GM12878 (cell line): ENCODE measurements around the gene NPLOC4. TPM values are rescaled to one million over a fixed set of nuclear protein-coding genes. Genes with fewer than 3 reads are reported as not detected.

Experiments
- ATAC-seq: fragments of 200-7000 bp; cut with Tn5 transposase; 3 replicates; pipeline ENCODE4 v1.9.1; 2020; ENCODE audit warnings: mild to moderate bottlenecking, moderate library complexity
- BruUV-seq: library from RNA; stranded (reverse); fragments of 400-500 nt; replicated peaks from 2 replicates; lab custom pipeline; 2021; lab: Mats Ljungman, UMichigan
- CTCF ChIA-PET: fragments of 300-600 bp; sonication (Branson Sonifier 250); formaldehyde crosslinking; extraction: SDS; loops from one replicate; lab custom pipeline; 2021; ENCODE audit warnings: inconsistent platforms; lab: Yijun Ruan, JAX
- POLR2A ChIA-PET: fragments of 350-600 bp; formaldehyde crosslinking; extraction: SDS; loops from one replicate; lab custom pipeline; 2021; ENCODE audit warnings: inconsistent platforms; lab: Charles Lee
- RAD21 ChIA-PET: fragments of 300-600 bp; sonication (Branson Sonifier 250); formaldehyde crosslinking; loops from one replicate; lab custom pipeline; 2023; ENCODE audit warnings: antibody characterized with exemption; ENCODE audit not compliant: unreplicated experiment; lab: Charles Lee
- SMC1A ChIA-PET: fragments of 300-600 bp; sonication (Branson Sonifier 250); formaldehyde crosslinking; loops from one replicate; lab custom pipeline; 2023; ENCODE audit not compliant: unreplicated experiment, uncharacterized antibody; lab: Charles Lee
- DNase-seq: peaks from one replicate; pipeline ENCODE4 v3.0.0-alpha.2; 2011; ENCODE audit warnings: low read depth, low spot score
- FAIRE-seq: peaks from 3 replicates; lab custom pipeline; 2011; peaks lifted over from hg19 to GRCh38; lab: Jason Lieb, UNC
- H2AFZ ChIP-seq: 2 replicates; pipeline ENCODE4 v1.6.0; 2011; ENCODE audit warnings: low read depth, low read length, control low read depth; ENCODE audit not compliant: control insufficient read depth
- H3K27ac ChIP-seq: 2 replicates; pipeline ENCODE4 v1.5.1; 2011; ENCODE audit warnings: control low read depth; ENCODE audit not compliant: control insufficient read depth, insufficient read depth
- H3K27me3 ChIP-seq, 2 experiments: replicated peaks in 1 of 2; 2 replicates each; pipeline versions ENCODE4 v1.6.0 to v1.6.1; 2011; ENCODE audit warnings: low read length in 1 of 2; ENCODE audit not compliant: control insufficient read depth in 2 of 2, insufficient read depth in 2 of 2
- H3K36me3 ChIP-seq, 2 experiments: 2 replicates each; pipeline ENCODE4 v1.5.1; 2011; ENCODE audit warnings: low read length in 1 of 2; ENCODE audit not compliant: control insufficient read depth in 2 of 2, insufficient read depth in 2 of 2
- H3K4me1 ChIP-seq: 2 replicates; pipeline ENCODE4 v1.6.1; 2011; ENCODE audit warnings: mild to moderate bottlenecking, low read length, moderate library complexity, mixed read lengths; ENCODE audit not compliant: control insufficient read depth, insufficient read depth
- H3K4me2 ChIP-seq: 2 replicates; pipeline ENCODE4 v1.6.0; 2011; ENCODE audit warnings: control low read depth; ENCODE audit not compliant: control insufficient read depth, insufficient read depth
- H3K4me3 ChIP-seq: fragments of 200-600 bp; sonication (generic); 2 replicates; pipeline ENCODE4 v1.5.1; 2016
- H3K79me2 ChIP-seq: 2 replicates; pipeline ENCODE4 v1.6.0; 2011; ENCODE audit warnings: low read length; ENCODE audit not compliant: control insufficient read depth, insufficient read depth
- H3K9ac ChIP-seq: 2 replicates; pipeline ENCODE4 v1.8.0; 2011; ENCODE audit warnings: low read length, control low read depth, mixed read lengths; ENCODE audit not compliant: control insufficient read depth, insufficient read depth
- H3K9me3 ChIP-seq: replicated peaks from 3 replicates; pipeline ENCODE4 v1.5.1; 2011; ENCODE audit warnings: mild to moderate bottlenecking, low read length; ENCODE audit not compliant: control insufficient read depth, insufficient read depth
- H4K20me1 ChIP-seq: 2 replicates; pipeline ENCODE4 v1.6.0; 2011; ENCODE audit not compliant: control insufficient read depth, insufficient read depth
- ASH2L ChIP-seq: fragments of 300-600, 200-600 bp; sonication (generic); IDR thresholded peaks from 2 replicates; pipeline ENCODE4 v1.6.1; 2017; ENCODE audit warnings: low read depth, mild to moderate bottlenecking, borderline replicate concordance
- POLR2A ChIP-seq: IDR thresholded peaks from 2 replicates; pipeline ENCODE4 v1.6.1; 2011; ENCODE audit warnings: low read depth, mild to moderate bottlenecking, low read length
- ZSCAN29 ChIP-seq: fragments of 450-650 bp; IDR thresholded peaks from 2 replicates; pipeline ENCODE4 v1.6.1; 2017; ENCODE audit warnings: mild to moderate bottlenecking, moderate library complexity
- WGBS: methylation state at CpG from one replicate; pipeline ENCODE4 v1.1.6; 2016; ENCODE audit warnings: low lambda C conversion rate; ENCODE audit not compliant: insufficient replicate concordance, insufficient coverage; ENCODE audit errors: missing lambda C conversion rate; 5-methylcytosine and 5-hydroxymethylcytosine counted together
- in situ Hi-C: fragments of 300-500 bp; cut with MboI; formaldehyde crosslinking; loops from 9 replicates; pipeline ENCODE4 v1.14.3; 2018; ENCODE audit warnings: mixed read lengths
- intact Hi-C: fragments of 100-400 bp; cut with micrococcal nuclease; formaldehyde crosslinking; loops from one replicate; pipeline ENCODE4 v1.14.2; 2022; ENCODE audit not compliant: unreplicated experiment
- polyA plus RNA-seq, 11 experiments: library from polyadenylated mRNA; depleted of rRNA in 4 of 11; unstranded in 6 of 11; stranded (reverse) in 5 of 11; fragments of >200 nt; fragmentation: Nextera tagmentation in 4 of 11; fragmentation: Illumina TruSeq in 1 of 11; extraction: Ambion mirVana in 4 of 11; extraction: Trizol in 1 of 11; gene quantifications; 1 replicate in 1 of 11; 2 replicates in 10 of 11; pipeline versions ENCODE4 v1.2.1 to v1.2.3, GENCODE V29; 2011 to 2016; ENCODE audit warnings: inconsistent platforms in 2 of 11, missing spikeins in 2 of 11, low read depth in 1 of 11
- total RNA-seq, 4 experiments: library from RNA; depleted of rRNA in 3 of 4; stranded (reverse); fragments of >200 nt in 3 of 4; fragmentation: Illumina TruSeq in 1 of 4; extraction: Trizol in 1 of 4; gene quantifications; 2 replicates each; pipeline versions ENCODE4 v1.2.1 to v1.2.3, GENCODE V29; 2013 to 2021

Gene NPLOC4
- total and polyA plus RNA-seq, 10 of the 15 experiments (the other 5 are each of a cell fraction or from before 2014, with no cell fraction given) = 1.5 to 83.7 (median 45.8) TPM

- no peak overlapping the region for H3K4me2 ChIP-seq
- no peaks in the 10 kb centered on the region for H3K4me1 ChIP-seq
- BruUV-seq = no TSS peak
- DNase-seq (no peak), FAIRE-seq (no peak), ATAC-seq (no peak)
- no peaks in the 10 kb centered on the region for H3K9me3 ChIP-seq
- 72% methylated on average over 45 of the region's 62 CpGs for WGBS
- in situ Hi-C loops (no loop called here), intact Hi-C loops (no loop called here)
- RAD21 ChIA-PET = no interaction called here
- no peaks in the 10 kb centered on the region for H3K79me2 ChIP-seq
- no peak overlapping the region for H3K4me3 ChIP-seq
- SMC1A ChIA-PET = no interaction called here
- no peak overlapping the region for H3K27ac ChIP-seq
- H3K27me3 ChIP-seq = no peaks in the 10 kb centered on the region
- H2AFZ ChIP-seq = no peak overlapping the region
- no peaks in the 10 kb centered on the region for H3K36me3 ChIP-seq
- peak; percentile 28; the same call in 1 of the 2 replicates for TF ChIP-seq POLR2A
- TF ChIP-seq ASH2L = no peak
- H3K9ac ChIP-seq = no peak overlapping the region
- CTCF ChIA-PET = interaction anchor here (1.0 kb wide), 1 partner anchor 69 kb away, joined by 3 read pairs; no protein-coding TSS in a partner anchor
- no peaks in the 10 kb centered on the region for H4K20me1 ChIP-seq
- POLR2A ChIA-PET = no interaction called here
These were observed 108.1 kb downstream of the NPLOC4 start for GRCh38 chr17:81528651-81529436.

GRCh38 chr17:81528384-81528650, 108.6 kb downstream of the NPLOC4 start:
- Histone ChIP-seq H3K79me2 (no peaks in the 10 kb centered on the region), H3K27me3 (no peaks in the 10 kb centered on the region), H3K9ac (no peak overlapping the region), H3K27ac (no peak overlapping the region), H3K4me2 (no peak overlapping the region), H2AFZ (no peak overlapping the region), H3K36me3 (no peaks in the 10 kb centered on the region), H3K4me3 (no peak overlapping the region), H3K9me3 (no peaks in the 10 kb centered on the region), H4K20me1 (no peaks in the 10 kb centered on the region), H3K4me1 (no peaks in the 10 kb centered on the region)
- SMC1A ChIA-PET = no interaction called here
- whole genome bisulfite sequencing = 78% methylated on average over 20 of the region's 20 CpGs
- no peak for DNase-seq
- in situ Hi-C loops (no loop called here), intact Hi-C loops (no loop called here)
- POLR2A ChIA-PET = no interaction called here
- BruUV-seq = no TSS peak
- TF ChIP-seq ASH2L (no peak), ZSCAN29 (no peak), POLR2A (0 out of 2 replicates have a peak, but pooled peaks have one; percentile 1)
- RAD21 ChIA-PET = no interaction called here
- FAIRE-seq = no peak
- ATAC-seq = no peak
- CTCF ChIA-PET = interaction anchor here (1.0 kb wide), 1 partner anchor 70 kb away, joined by 3 read pairs; no protein-coding TSS in a partner anchor
